ENCODE data around the gene GTPBP3. TPM values are rescaled to one million over a fixed set of nuclear protein-coding genes. Genes with fewer than 3 reads are reported as not detected.

Gene GTPBP3
- total and polyA plus RNA-seq, 2 of the 13 experiments (the other 11 are each of a cell fraction or from before 2014, with no cell fraction given), result 17.5 to 30.0 TPM

DNA sequence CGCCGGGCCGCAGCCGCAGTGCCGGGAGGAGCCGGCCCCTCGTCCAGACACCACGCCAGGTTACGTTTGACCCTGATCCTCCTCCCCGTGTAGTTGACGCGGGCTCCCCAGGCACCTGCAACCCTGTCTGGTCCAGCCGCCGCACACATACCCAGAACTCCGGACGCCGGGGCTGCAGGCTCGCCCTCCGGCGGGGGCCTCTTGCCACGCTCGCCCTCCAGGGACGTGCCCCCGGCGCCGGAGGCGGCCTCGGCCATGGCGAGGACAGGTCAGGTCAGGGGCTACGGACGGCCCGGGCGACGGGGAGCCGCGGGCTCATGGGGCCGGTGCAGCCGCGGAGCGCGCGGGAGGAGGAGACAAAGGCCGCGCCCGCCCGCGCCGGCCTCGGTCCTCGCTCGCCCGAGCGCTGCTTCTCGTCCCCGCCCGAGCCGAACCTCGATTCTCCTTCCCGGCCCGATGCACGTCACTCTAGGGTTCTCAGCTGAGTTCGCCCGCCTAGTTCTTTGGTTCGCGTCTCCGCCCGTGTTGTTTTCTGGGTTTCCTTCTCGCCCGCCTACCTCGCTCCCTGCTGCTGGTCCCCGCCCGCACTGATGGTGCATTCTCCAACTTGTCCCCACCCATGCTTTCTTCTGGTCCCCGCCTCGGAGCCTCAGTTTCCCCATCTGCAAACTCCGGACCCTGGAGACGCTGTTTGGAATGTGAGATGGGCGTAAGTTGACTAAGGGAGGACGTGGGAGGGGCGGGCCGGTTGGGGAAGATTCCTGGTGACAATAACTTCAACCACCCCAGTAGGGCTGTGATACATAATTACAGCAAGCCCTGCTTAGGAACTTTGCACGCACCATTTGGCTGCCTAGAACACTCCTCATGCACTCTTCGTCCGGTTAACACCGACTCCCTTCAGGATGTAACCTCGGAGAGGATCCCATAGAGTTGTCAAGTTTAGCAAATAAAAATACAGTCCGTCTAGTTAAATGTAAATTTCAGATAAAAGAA is 2.6 kb upstream of the GTPBP3 start, which contains the start of gene ANO8 (continued):
- TF ChIP-seq, protein P1, sequence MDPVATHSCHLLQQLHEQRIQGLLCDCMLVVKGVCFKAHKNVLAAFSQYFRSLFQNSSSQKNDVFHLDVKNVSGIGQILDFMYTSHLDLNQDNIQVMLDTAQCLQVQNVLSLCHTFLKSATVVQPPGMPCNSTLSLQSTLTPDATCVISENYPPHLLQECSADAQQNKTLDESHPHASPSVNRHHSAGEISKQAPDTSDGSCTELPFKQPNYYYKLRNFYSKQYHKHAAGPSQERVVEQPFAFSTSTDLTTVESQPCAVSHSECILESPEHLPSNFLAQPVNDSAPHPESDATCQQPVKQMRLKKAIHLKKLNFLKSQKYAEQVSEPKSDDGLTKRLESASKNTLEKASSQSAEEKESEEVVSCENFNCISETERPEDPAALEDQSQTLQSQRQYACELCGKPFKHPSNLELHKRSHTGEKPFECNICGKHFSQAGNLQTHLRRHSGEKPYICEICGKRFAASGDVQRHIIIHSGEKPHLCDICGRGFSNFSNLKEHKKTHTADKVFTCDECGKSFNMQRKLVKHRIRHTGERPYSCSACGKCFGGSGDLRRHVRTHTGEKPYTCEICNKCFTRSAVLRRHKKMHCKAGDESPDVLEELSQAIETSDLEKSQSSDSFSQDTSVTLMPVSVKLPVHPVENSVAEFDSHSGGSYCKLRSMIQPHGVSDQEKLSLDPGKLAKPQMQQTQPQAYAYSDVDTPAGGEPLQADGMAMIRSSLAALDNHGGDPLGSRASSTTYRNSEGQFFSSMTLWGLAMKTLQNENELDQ (CRISPR knock-in tag; IDR thresholded peaks at IDR 0.05; ENCODE audit: borderline replicate concordance), result no peak
- TF ChIP-seq RBAK (CRISPR knock-in tag; IDR thresholded peaks at IDR 0.05), result no peak
- peak; percentile 93 for TF ChIP-seq ZFX (CRISPR knock-in tag; IDR thresholded peaks at IDR 0.05; ENCODE audit: low read depth)
- peak; percentile 26; the same call in 1 of the 2 replicates for TF ChIP-seq ZNF350 (CRISPR knock-in tag; IDR thresholded peaks at IDR 0.05; ENCODE audit: borderline replicate concordance, low read depth)
- TF ChIP-seq, protein P2, sequence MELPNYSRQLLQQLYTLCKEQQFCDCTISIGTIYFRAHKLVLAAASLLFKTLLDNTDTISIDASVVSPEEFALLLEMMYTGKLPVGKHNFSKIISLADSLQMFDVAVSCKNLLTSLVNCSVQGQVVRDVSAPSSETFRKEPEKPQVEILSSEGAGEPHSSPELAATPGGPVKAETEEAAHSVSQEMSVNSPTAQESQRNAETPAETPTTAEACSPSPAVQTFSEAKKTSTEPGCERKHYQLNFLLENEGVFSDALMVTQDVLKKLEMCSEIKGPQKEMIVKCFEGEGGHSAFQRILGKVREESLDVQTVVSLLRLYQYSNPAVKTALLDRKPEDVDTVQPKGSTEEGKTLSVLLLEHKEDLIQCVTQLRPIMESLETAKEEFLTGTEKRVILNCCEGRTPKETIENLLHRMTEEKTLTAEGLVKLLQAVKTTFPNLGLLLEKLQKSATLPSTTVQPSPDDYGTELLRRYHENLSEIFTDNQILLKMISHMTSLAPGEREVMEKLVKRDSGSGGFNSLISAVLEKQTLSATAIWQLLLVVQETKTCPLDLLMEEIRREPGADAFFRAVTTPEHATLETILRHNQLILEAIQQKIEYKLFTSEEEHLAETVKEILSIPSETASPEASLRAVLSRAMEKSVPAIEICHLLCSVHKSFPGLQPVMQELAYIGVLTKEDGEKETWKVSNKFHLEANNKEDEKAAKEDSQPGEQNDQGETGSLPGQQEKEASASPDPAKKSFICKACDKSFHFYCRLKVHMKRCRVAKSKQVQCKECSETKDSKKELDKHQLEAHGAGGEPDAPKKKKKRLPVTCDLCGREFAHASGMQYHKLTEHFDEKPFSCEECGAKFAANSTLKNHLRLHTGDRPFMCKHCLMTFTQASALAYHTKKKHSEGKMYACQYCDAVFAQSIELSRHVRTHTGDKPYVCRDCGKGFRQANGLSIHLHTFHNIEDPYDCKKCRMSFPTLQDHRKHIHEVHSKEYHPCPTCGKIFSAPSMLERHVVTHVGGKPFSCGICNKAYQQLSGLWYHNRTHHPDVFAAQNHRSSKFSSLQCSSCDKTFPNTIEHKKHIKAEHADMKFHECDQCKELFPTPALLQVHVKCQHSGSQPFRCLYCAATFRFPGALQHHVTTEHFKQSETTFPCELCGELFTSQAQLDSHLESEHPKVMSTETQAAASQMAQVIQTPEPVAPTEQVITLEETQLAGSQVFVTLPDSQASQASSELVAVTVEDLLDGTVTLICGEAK (IDR thresholded peaks at IDR 0.05), result no peak
- TF ChIP-seq, protein P2 (CRISPR knock-in tag; IDR thresholded peaks at IDR 0.05), result no peak; the same call in 1 of the 2 replicates
- TF ChIP-seq HNRNPUL1 (IDR thresholded peaks at IDR 0.05; ENCODE audit: low read depth, low read length), result no peak
- TF ChIP-seq, protein P3, sequence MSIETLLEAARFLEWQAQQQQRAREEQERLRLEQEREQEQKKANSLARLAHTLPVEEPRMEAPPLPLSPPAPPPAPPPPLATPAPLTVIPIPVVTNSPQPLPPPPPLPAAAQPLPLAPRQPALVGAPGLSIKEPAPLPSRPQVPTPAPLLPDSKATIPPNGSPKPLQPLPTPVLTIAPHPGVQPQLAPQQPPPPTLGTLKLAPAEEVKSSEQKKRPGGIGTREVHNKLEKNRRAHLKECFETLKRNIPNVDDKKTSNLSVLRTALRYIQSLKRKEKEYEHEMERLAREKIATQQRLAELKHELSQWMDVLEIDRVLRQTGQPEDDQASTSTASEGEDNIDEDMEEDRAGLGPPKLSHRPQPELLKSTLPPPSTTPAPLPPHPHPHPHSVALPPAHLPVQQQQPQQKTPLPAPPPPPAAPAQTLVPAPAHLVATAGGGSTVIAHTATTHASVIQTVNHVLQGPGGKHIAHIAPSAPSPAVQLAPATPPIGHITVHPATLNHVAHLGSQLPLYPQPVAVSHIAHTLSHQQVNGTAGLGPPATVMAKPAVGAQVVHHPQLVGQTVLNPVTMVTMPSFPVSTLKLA (IDR thresholded peaks at IDR 0.05), result no peak
- no peak for TF ChIP-seq PRPF4 (IDR thresholded peaks at IDR 0.05; ENCODE audit: low read depth, low read length, poor library complexity, severe bottlenecking)
- TF ChIP-seq, protein P4, sequence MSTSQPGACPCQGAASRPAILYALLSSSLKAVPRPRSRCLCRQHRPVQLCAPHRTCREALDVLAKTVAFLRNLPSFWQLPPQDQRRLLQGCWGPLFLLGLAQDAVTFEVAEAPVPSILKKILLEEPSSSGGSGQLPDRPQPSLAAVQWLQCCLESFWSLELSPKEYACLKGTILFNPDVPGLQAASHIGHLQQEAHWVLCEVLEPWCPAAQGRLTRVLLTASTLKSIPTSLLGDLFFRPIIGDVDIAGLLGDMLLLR (CRISPR knock-in tag; IDR thresholded peaks at IDR 0.05), result peak; percentile 67; the same call in 1 of the 2 replicates
- peak; percentile 38; the same call in 1 of the 2 replicates for TF ChIP-seq ZSCAN21 (CRISPR knock-in tag; IDR thresholded peaks at IDR 0.05; ENCODE audit: borderline replicate concordance)
- peak; percentile 76 for TF ChIP-seq PTBP1 (IDR thresholded peaks at IDR 0.05; ENCODE audit: low read depth, low read length, poor library complexity, severe bottlenecking)
- peak; percentile 94 for TF ChIP-seq XRCC5 (optimal IDR thresholded peaks at IDR 0.05; ENCODE audit: low read length)
- TF ChIP-seq ZNF547 (CRISPR knock-in tag; IDR thresholded peaks at IDR 0.05), result peak; percentile 78; the same call in 1 of the 2 replicates
